ENCODE results near the gene LSM7.

LSM7 gene

DNA sequence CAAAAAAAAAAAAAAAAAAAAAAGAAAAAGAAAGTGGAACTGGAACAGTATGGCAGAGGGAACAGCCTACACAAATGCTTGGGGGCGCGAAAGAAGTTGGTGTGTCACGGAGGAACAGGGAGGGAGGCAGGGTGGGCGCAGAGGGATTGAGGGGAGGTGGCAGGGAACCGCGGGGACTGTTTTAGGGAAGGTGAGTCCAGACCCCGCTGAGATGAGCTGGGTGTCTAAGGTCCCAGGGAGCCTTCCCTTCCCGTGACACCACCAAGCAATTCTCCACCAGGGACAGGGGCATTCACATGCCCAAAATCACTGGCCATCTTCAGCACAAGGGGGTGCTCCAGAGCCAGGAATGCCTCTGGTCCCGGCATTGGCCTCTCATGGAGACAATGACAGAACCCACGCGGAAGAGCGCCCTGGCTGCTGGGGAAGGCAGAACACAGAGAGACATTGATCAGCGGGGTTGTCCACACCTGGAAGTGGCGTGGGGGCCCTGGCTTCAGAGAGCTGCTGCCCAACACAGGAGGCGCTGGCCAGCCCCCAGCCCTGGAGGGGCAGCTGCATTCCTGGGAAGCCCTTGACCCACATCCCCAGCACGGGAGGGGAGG is 53.4 kb downstream of the LSM7 start:
- DNase-seq: no peak

DNA sequence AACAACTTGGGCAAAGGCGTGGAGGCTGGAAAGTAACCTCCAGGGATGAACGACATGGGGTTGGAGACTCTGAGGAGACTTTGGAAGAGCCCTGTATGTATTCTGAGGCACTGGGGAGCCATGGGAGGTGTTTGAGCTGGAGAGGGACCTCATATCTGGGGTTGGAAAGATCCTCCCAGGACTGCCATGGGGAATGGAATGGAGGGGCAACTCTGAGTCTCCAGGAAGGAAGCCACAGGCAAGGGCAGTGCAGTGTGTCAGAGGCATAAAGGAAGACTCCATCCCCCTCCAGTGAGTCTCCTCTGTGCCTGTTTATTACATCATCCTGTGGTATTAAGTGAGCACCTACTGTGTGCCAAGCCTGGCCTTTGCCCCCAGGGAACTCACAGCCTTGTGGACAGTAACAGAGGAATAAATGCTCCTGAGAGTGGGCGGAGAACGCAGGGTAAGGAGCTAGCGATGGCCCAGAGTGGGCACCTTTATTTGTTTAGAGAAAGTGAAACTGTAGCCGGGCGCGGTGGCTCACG is 54.1 kb downstream of the LSM7 start:
- no peak for DNase-seq

DNA sequence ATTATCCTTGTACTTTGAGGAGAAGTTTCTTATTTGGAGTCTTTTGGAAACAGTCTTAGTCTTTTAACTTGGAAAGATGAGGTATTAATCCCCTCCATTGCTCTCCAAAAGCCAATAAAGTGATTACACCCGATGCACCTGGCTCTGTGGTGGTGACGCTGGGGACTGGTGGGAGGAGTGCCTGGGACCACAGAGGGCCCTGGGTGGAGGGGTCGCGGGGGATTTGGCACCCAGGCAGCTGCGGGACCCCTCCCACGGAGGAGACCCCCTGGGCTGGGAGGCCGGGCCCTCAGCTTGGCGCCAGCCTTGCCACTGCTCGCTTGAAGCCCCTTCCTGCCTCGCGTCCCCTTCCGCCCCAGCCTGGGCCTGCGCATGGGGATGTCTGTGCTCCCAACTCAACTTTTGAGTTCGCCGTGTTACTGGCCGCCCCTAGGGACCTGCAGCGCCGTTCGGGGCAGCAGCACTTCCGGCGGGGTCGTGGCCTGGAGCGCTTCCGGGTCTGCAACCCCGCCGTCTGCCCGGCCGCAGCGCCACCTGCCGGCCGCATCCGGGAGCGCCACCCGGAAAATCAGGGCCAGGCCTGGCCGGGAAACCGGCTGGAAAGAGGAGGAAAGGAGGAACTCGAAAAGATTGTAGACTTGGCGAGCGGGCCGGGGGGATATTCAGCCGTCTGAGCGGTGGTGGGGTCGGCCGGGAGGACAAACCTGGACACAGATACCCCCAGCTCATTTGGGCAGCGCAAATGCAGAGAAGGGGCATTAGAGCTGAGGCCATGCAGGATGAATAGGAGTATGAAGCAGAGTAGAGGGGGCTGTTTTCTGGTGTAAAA is 54.8 kb downstream of the LSM7 start:
- DNase-seq: peak; percentile 71
